ENCODE measurements around the gene UVRAG.

- TF ChIP-seq, protein P1, sequence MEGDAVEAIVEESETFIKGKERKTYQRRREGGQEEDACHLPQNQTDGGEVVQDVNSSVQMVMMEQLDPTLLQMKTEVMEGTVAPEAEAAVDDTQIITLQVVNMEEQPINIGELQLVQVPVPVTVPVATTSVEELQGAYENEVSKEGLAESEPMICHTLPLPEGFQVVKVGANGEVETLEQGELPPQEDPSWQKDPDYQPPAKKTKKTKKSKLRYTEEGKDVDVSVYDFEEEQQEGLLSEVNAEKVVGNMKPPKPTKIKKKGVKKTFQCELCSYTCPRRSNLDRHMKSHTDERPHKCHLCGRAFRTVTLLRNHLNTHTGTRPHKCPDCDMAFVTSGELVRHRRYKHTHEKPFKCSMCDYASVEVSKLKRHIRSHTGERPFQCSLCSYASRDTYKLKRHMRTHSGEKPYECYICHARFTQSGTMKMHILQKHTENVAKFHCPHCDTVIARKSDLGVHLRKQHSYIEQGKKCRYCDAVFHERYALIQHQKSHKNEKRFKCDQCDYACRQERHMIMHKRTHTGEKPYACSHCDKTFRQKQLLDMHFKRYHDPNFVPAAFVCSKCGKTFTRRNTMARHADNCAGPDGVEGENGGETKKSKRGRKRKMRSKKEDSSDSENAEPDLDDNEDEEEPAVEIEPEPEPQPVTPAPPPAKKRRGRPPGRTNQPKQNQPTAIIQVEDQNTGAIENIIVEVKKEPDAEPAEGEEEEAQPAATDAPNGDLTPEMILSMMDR (IDR thresholded peaks at IDR 0.05; ENCODE audit: insufficient read depth, low read length, poor library complexity, severe bottlenecking): no peak
- no peak for TF ChIP-seq EZH2phosphoT487 (conservative IDR thresholded peaks at IDR 0.05; ENCODE audit: low read length)
Observed at GRCh38 chr11:75969626-75970308, 154.8 kb downstream of the UVRAG start.
